IPS-NIHi7 (cell line): ENCODE results near the gene GLI3.
A peak's percentile ranks its signal among the peaks of the same experiment; 100 is the strongest.

Experiments used
- DNase-seq: peaks from one replicate; pipeline ENCODE4 v3.0.0; 2012; ENCODE audit warnings: mixed read lengths; ENCODE audit errors: extremely low spot score

GLI3 gene

GRCh38 chr7:42236266-42236975 lies 588 bp downstream of the GLI3 start:
- peak; percentile 33 for DNase-seq

DNA sequence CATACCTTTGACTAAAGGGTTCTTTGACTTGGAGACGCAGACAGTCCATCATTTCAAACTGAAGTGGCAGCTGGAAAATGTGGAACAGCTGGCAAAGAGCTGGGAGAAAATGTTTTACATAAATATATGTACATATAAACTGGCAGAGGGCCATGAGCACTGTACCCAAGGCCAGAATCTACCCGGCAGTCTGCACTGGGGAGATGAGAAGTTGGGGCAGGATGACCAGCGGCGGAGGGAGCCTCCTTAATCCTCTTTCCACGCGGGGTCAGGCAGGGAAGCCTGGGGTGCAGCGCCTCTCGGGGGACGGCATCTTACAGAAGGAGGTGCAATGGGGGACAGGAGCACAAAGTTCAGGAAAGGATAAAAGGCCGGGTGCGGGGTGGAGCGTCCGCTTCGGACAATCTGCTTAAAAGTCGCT lies 1.3 kb downstream of the GLI3 start:
- DNase-seq: no peak

DNA sequence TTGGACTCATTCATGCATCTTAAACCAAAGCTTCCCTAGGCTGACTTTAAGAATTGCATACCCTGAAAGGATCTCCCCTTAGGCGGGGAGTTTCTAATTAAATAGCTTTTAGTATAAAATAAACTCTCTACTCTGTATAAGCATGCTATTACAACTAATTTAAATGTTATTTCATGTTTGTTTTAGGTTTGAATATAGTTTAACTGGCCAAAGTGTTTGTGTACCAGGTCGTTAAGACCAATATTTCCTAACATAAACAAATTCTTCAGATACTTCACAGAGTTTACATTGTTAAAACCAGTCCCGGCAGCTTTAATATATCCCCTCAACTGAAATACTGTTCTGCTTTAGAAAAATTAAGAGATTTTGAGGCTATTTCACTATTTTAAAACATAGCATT lies 2.3 kb downstream of the GLI3 start:
- DNase-seq: no peak

GRCh38 chr7:42233695-42234331 lies 3.2 kb downstream of the GLI3 start:
- no peak for DNase-seq

- DNase-seq: no peak
Measured at GRCh38 chr7:42233171-42233570, 3.8 kb downstream of the GLI3 start.

- no peak for DNase-seq
Measured at GRCh38 chr7:42232275-42232674, 4.7 kb downstream of the GLI3 start.

GRCh38 chr7:42231043-42231787 lies 5.8 kb downstream of the GLI3 start:
- DNase-seq: no peak

GRCh38 chr7:42227936-42228591 lies 8.9 kb downstream of the GLI3 start:
- no peak for DNase-seq

- DNase-seq: no peak
Measured at GRCh38 chr7:42227541-42227935, 9.5 kb downstream of the GLI3 start.

- no peak for DNase-seq
Measured at GRCh38 chr7:42227021-42227420, 10.0 kb downstream of the GLI3 start.

- no peak for DNase-seq
Measured at GRCh38 chr7:42226354-42226941, 10.6 kb downstream of the GLI3 start.

DNA sequence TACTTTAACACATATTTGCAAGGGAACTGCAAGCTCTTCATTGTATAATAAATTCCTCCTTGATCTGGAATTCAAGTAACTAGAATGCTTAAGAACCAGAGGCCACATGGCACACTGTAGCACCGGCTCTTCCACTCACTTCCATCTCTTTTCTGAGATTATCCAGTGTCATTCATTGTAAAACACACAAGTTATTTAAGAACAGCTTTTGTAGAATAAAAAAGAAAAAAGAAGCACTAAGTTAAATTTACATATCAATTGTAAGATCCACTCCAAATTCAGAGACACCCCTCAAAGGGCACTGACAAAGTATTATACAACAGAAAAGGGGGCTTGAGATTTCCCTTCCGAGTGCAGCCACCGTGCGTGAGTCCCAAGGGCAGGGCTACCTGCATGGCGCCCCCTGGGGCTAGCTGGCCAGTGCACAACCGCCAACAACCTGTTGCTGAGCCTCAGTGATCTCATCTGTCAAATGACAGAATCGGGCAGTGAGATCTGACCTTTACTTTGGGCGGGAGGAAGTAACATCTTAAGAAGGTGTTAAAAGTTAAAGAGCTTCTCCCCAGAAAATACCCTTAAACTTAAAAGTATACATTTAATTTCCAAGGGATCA lies 12.5 kb downstream of the GLI3 start:
- DNase-seq: peak; percentile 39

GRCh38 chr7:42222891-42223290 lies 14.1 kb downstream of the GLI3 start:
- peak; percentile 36 for DNase-seq

DNA sequence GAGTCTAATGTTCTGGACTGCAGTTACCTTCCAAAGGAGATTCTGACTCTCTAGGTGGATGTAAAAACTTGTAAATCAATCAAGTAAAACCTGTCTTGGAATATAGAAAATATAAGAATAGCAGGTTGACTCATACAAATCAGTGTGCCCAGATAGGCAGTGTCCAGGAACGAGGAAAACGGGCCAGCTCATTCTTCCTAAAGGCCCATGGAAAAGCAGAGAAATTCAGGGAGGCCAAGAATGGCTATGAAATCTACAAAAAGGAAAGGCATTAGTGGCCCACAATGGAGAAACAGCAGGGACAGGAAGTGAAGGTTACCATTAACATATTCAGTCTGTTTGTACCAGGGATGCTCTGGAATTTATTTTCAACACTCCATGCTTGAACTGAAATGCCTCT lies 14.9 kb downstream of the GLI3 start:
- DNase-seq: no peak

DNA sequence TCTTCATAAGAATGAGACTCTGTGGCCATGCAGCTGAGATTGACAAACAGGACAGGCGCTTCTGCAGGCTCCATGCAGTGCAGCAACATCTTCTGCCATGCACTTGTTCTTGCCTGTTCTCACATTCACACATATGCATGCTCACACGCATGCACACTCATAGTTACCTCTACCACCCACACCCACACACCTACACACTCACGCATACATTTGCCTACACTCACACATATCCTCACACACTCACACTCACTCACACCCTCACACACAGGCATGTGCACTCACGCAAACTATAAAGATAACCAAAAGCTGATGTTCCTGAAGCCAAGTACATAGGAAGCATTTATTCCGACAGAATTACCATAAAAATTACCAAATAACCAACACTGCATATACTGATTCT lies 15.7 kb downstream of the GLI3 start:
- DNase-seq: no peak

- no peak for DNase-seq
Measured at GRCh38 chr7:42219447-42219846, 17.6 kb downstream of the GLI3 start.

DNA sequence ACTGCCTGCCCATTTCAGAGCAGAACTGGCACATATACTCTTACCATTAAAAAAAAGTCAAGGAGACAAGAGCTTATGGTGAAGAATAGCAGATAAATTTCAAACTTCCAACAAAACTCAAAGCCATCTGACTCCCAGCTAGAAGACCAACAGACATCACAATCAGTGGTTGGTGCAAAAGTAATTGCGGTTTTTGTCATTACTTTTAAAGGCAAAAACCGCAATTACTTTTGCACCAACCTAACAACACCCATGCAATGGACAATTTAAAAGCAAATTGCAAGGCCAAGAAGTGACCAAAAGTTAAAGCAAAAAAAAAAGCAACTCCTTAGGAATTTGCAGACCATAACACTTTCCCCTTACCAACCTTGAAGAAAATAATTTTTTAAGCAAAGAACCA lies 18.8 kb downstream of the GLI3 start:
- no peak for DNase-seq

GRCh38 chr7:42217548-42217947 lies 19.5 kb downstream of the GLI3 start:
- no peak for DNase-seq

DNA sequence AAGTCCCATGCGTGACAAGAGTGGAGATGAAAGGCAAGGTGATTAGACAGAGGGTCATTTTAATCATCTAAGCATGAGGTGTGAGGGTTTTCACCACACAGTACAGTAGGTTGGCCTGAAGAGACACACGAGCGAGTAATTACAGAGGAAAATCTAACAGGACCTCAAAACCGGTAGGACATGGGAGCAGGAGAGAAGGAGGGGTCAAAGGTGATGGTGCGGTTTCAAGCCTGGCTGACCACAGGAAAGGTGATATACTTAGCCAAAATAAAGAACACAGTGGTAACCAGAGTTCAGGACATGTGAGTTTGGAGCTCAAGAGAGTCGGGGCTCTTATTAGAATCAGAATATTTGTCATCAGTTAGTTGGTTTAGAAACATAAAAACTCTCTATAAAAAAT lies 20.0 kb downstream of the GLI3 start:
- no peak for DNase-seq

- DNase-seq: no peak
Measured at GRCh38 chr7:42214060-42214679, 22.8 kb downstream of the GLI3 start.

DNA sequence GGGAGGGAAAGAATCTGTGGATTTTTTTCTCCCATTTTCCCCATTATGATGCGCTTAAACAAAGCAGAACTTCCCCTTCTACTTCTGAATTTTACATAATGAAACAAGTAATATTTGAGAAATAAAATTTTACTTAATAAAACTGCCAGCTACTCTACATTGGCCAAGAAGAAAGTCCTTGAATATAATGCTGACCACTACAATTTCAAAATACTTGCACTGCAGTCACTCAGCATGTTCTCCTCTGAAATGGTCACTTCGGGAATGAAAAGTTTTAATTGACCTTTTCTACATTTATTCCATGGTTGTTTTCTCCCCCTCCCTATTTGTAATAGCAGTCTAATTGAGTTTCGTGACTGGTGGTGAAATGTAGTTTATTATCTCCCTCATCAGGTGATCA lies 23.9 kb downstream of the GLI3 start:
- no peak for DNase-seq
